ENCODE data around the gene ELAVL4. TPM values are rescaled to one million over a fixed set of nuclear protein-coding genes. Genes with fewer than 3 reads are reported as not detected.

ELAVL4 gene
- total and polyA plus RNA-seq, 4 donors: 0.02 to 0.51 TPM; not detected in 2

GRCh38 chr1:50109116-50109515 is 396 bp downstream of the ELAVL4 start:
- no peak for DNase-seq (ENCODE audit: low spot score)
- Histone ChIP-seq H3K27me3 (ENCODE audit: control insufficient read depth in 4 of 4, insufficient read depth in 4 of 4, low read length in 3 of 4) (peaks cover 0 to 8% (median 2%) of the 10 kb centered on the region in 4 donors), H3K4me3 (ENCODE audit: low read depth in 1 of 3, low read length in 3 of 3) (no peak overlapping the region), H3K4me1 (ENCODE audit: control insufficient read depth in 4 of 4, insufficient read depth in 4 of 4, low read length in 3 of 4) (no peaks in the 10 kb centered on the region), H3K36me3 (ENCODE audit: control insufficient read depth in 4 of 4, insufficient read depth in 3 of 4, low read depth in 1 of 4, low read length in 3 of 4) (no peaks in the 10 kb centered on the region), H3K27ac (ENCODE audit: low read depth in 1 of 2, low read length in 2 of 2) (no peak overlapping the region), H3K9ac (ENCODE audit: low read depth in 1 of 2, low read length in 2 of 2) (no peak overlapping the region), H3K9me3 (ENCODE audit: control insufficient read depth in 4 of 4, low read length in 3 of 4) (no peaks in the 10 kb centered on the region)
- WGBS: 78% methylated on average over 4 of the region's 4 CpGs
- no peak for TF ChIP-seq MAX (IDR thresholded peaks at IDR 0.05)

GRCh38 chr1:50109647-50110075 is 941 bp downstream of the ELAVL4 start:
- TF ChIP-seq HNF4A (conservative IDR thresholded peaks at IDR 0.05): no peak
- no peak for TF ChIP-seq NR2F2 (IDR thresholded peaks at IDR 0.05)
- no peak overlapping the region for H3K27ac ChIP-seq (ENCODE audit: low read depth in 1 of 2, low read length in 2 of 2)
- H3K4me3 ChIP-seq (ENCODE audit: low read depth in 1 of 3, low read length in 3 of 3): no peak overlapping the region
- DNase-seq (ENCODE audit: low spot score): no peak
- H3K36me3 ChIP-seq (ENCODE audit: control insufficient read depth in 4 of 4, insufficient read depth in 3 of 4, low read depth in 1 of 4, low read length in 3 of 4): no peaks in the 10 kb centered on the region
- WGBS: 46% methylated on average over 8 of the region's 8 CpGs
- H3K9me3 ChIP-seq (ENCODE audit: control insufficient read depth in 4 of 4, low read length in 3 of 4): no peaks in the 10 kb centered on the region
- H3K9ac ChIP-seq (ENCODE audit: low read depth in 1 of 2, low read length in 2 of 2): no peak overlapping the region
- no peaks in the 10 kb centered on the region for H3K4me1 ChIP-seq (ENCODE audit: control insufficient read depth in 4 of 4, insufficient read depth in 4 of 4, low read length in 3 of 4)
- H3K27me3 ChIP-seq (ENCODE audit: control insufficient read depth in 4 of 4, insufficient read depth in 4 of 4, low read length in 3 of 4): peaks cover 0 to 8% (median 2%) of the 10 kb centered on the region in 4 donors

- 17% methylated on average over 9 of the region's 9 CpGs for WGBS
- H3K36me3 ChIP-seq (ENCODE audit: control insufficient read depth in 4 of 4, insufficient read depth in 3 of 4, low read depth in 1 of 4, low read length in 3 of 4): no peaks in the 10 kb centered on the region
- no peaks in the 10 kb centered on the region for H3K9me3 ChIP-seq (ENCODE audit: control insufficient read depth in 4 of 4, low read length in 3 of 4)
- no peak overlapping the region for H3K9ac ChIP-seq (ENCODE audit: low read depth in 1 of 2, low read length in 2 of 2)
- peaks cover 0 to 8% (median 2%) of the 10 kb centered on the region in 4 donors for H3K27me3 ChIP-seq (ENCODE audit: control insufficient read depth in 4 of 4, insufficient read depth in 4 of 4, low read length in 3 of 4)
- TF ChIP-seq HNF4A (conservative IDR thresholded peaks at IDR 0.05) (no peak), FOXA2 (IDR thresholded peaks at IDR 0.05) (no peak), RAD21 (IDR thresholded peaks at IDR 0.05) (no peak), ATF3 (IDR thresholded peaks at IDR 0.05) (no peak), NR2F2 (IDR thresholded peaks at IDR 0.05) (no peak), MAX (IDR thresholded peaks at IDR 0.05) (no peak), HNF4G (IDR thresholded peaks at IDR 0.05) (no peak), SP1 (IDR thresholded peaks at IDR 0.05) (no peak)
- no peak overlapping the region for H3K4me3 ChIP-seq (ENCODE audit: low read depth in 1 of 3, low read length in 3 of 3)
- no peaks in the 10 kb centered on the region for H3K4me1 ChIP-seq (ENCODE audit: control insufficient read depth in 4 of 4, insufficient read depth in 4 of 4, low read length in 3 of 4)
- DNase-seq (ENCODE audit: low spot score): no peak
- no peak overlapping the region for H3K27ac ChIP-seq (ENCODE audit: low read depth in 1 of 2, low read length in 2 of 2)
Measured at GRCh38 chr1:50110151-50110550, 1.4 kb downstream of the ELAVL4 start.

GRCh38 chr1:50110656-50111055 is 1.9 kb downstream of the ELAVL4 start:
- Histone ChIP-seq H3K4me1 (ENCODE audit: control insufficient read depth in 4 of 4, insufficient read depth in 4 of 4, low read length in 3 of 4) (no peaks in the 10 kb centered on the region), H3K27me3 (ENCODE audit: control insufficient read depth in 4 of 4, insufficient read depth in 4 of 4, low read length in 3 of 4) (peaks cover 0 to 8% (median 2%) of the 10 kb centered on the region in 4 donors), H3K9ac (ENCODE audit: low read depth in 1 of 2, low read length in 2 of 2) (no peak overlapping the region), H3K9me3 (ENCODE audit: control insufficient read depth in 4 of 4, low read length in 3 of 4) (no peaks in the 10 kb centered on the region), H3K36me3 (ENCODE audit: control insufficient read depth in 4 of 4, insufficient read depth in 3 of 4, low read depth in 1 of 4, low read length in 3 of 4) (no peaks in the 10 kb centered on the region), H3K27ac (ENCODE audit: low read depth in 1 of 2, low read length in 2 of 2) (no peak overlapping the region), H3K4me3 (ENCODE audit: low read depth in 1 of 3, low read length in 3 of 3) (no peak overlapping the region)
- TF ChIP-seq RAD21 (IDR thresholded peaks at IDR 0.05) (no peak), ATF3 (IDR thresholded peaks at IDR 0.05) (no peak), MAX (IDR thresholded peaks at IDR 0.05) (no peak), FOXA2 (IDR thresholded peaks at IDR 0.05) (no peak), EGR1 (IDR thresholded peaks at IDR 0.05; ENCODE audit: low read depth in 2 of 2) (no peak), GABPA (IDR thresholded peaks at IDR 0.05 in 1 of 2, conservative IDR thresholded peaks at IDR 0.05 in 1 of 2) (no peak), CTCF (IDR thresholded peaks at IDR 0.05; ENCODE audit: low read depth, low read length, missing input control) (no peak), HNF4A (conservative IDR thresholded peaks at IDR 0.05) (no peak), YY1 (IDR thresholded peaks at IDR 0.05) (no peak), FOXA1 (IDR thresholded peaks at IDR 0.05) (no peak), RXRA (IDR thresholded peaks at IDR 0.05) (no peak), REST (IDR thresholded peaks at IDR 0.05) (no peak), HNF4G (IDR thresholded peaks at IDR 0.05) (no peak), NR2F2 (IDR thresholded peaks at IDR 0.05) (no peak)
- DNase-seq (ENCODE audit: low spot score): no peak
- WGBS: 7% methylated on average over 7 of the region's 7 CpGs
